Liver (tissue), 9 donors: ENCODE data around the gene COL26A1. TPM values are rescaled to one million over a fixed set of nuclear protein-coding genes. Genes with fewer than 3 reads are reported as not detected.
"Not testable (repeated sequence)": the region's sequence is repeated elsewhere in the genome, so short reads cannot be mapped to it uniquely, and the experiment has no call there.

Experiments used
- DNase-seq: peaks from one replicate; pipeline ENCODE4 v3.0.0-alpha.2; 2017; ENCODE audit warnings: low spot score
- H3K27ac ChIP-seq, 2 donors: one replicate each; pipeline ENCODE4 v1.7.0; 2013; ENCODE audit warnings: inconsistent platforms in 2 of 2, low read length in 2 of 2, control low read depth in 1 of 2, low read depth in 1 of 2, mild to moderate bottlenecking in 1 of 2
- H3K27me3 ChIP-seq, 4 donors: one replicate each; pipeline versions ENCODE4 v1.6.1 to v1.7.0; 2013; ENCODE audit warnings: low read length in 3 of 4, inconsistent platforms in 1 of 4, mild to moderate bottlenecking in 1 of 4, moderate library complexity in 1 of 4; ENCODE audit not compliant: control insufficient read depth in 4 of 4, insufficient read depth in 4 of 4
- H3K36me3 ChIP-seq, 4 donors: one replicate each; pipeline versions ENCODE4 v1.6.1 to v1.7.0; 2013; ENCODE audit warnings: low read length in 3 of 4, mild to moderate bottlenecking in 3 of 4, low read depth in 1 of 4, moderate library complexity in 1 of 4; ENCODE audit not compliant: control insufficient read depth in 4 of 4, insufficient read depth in 3 of 4
- H3K4me1 ChIP-seq, 4 donors: one replicate each; pipeline versions ENCODE4 v1.6.1 to v1.7.0; 2013; ENCODE audit warnings: low read length in 3 of 4, mild to moderate bottlenecking in 3 of 4, moderate library complexity in 1 of 4; ENCODE audit not compliant: control insufficient read depth in 4 of 4, insufficient read depth in 4 of 4
- H3K4me3 ChIP-seq, 3 donors: one replicate each; pipeline versions ENCODE4 v1.6.1 to v1.7.0; 2013; ENCODE audit warnings: low read length in 3 of 3, control low read depth in 1 of 3, low read depth in 1 of 3, mild to moderate bottlenecking in 1 of 3
- H3K9ac ChIP-seq, 2 donors: one replicate each; pipeline ENCODE4 v1.7.0; 2013; ENCODE audit warnings: low read length in 2 of 2, mild to moderate bottlenecking in 2 of 2, moderate library complexity in 2 of 2, control low read depth in 1 of 2, low read depth in 1 of 2
- H3K9me3 ChIP-seq, 4 donors: one replicate each; pipeline versions ENCODE4 v1.6.1 to v1.7.0; 2013; ENCODE audit warnings: low read length in 3 of 4; ENCODE audit not compliant: control insufficient read depth in 4 of 4
- EGR1 ChIP-seq, 2 donors: IDR thresholded peaks; 2 replicates each; pipeline ENCODE4 v1.6.1; 2016 to 2018; ENCODE audit warnings: antibody characterized with exemption in 2 of 2, low read depth in 2 of 2
- FOXA2 ChIP-seq: IDR thresholded peaks from 2 replicates; pipeline ENCODE4 v1.6.1; 2016; ENCODE audit warnings: antibody characterized with exemption
- GABPA ChIP-seq, 2 donors: IDR thresholded peaks in 1 of 2; conservative IDR thresholded peaks in 1 of 2; 2 replicates each; pipeline ENCODE4 v1.6.1; 2016; ENCODE audit warnings: antibody characterized with exemption in 2 of 2, mild to moderate bottlenecking in 1 of 2, moderate library complexity in 1 of 2
- HNF4A ChIP-seq, 2 donors: conservative IDR thresholded peaks; 2 replicates each; pipeline ENCODE4 v1.6.1; 2016; ENCODE audit warnings: antibody characterized with exemption in 2 of 2, mild to moderate bottlenecking in 2 of 2
- JUND ChIP-seq, 2 donors: IDR thresholded peaks; 2 replicates each; pipeline ENCODE4 v1.6.1; 2016; ENCODE audit warnings: antibody characterized with exemption in 2 of 2
- NR2F2 ChIP-seq: IDR thresholded peaks from 2 replicates; pipeline ENCODE4 v1.6.1; 2016; ENCODE audit warnings: antibody characterized with exemption
- RAD21 ChIP-seq, 2 donors: IDR thresholded peaks; 2 replicates each; pipeline ENCODE4 v1.6.1; 2016; ENCODE audit warnings: antibody characterized with exemption in 2 of 2, mild to moderate bottlenecking in 2 of 2
- RXRA ChIP-seq, 2 donors: IDR thresholded peaks; 2 replicates each; pipeline ENCODE4 v1.6.1; 2017 to 2018; ENCODE audit warnings: antibody characterized with exemption in 2 of 2, mild to moderate bottlenecking in 1 of 2
- SP1 ChIP-seq: IDR thresholded peaks from 2 replicates; pipeline ENCODE4 v1.6.1; 2018; ENCODE audit warnings: antibody characterized with exemption, mild to moderate bottlenecking
- TAF1 ChIP-seq: conservative IDR thresholded peaks from 2 replicates; pipeline ENCODE4 v1.6.1; 2016; ENCODE audit warnings: antibody characterized with exemption, mild to moderate bottlenecking
- YY1 ChIP-seq: IDR thresholded peaks from 2 replicates; pipeline ENCODE4 v1.6.1; 2016; ENCODE audit warnings: antibody characterized with exemption, mild to moderate bottlenecking
- WGBS: extraction: QIAGEN DNeasy Blood & Tissue Kit; methylation state at CpG from one replicate; pipeline ENCODE4 v1.1.7; 2013; 5-methylcytosine and 5-hydroxymethylcytosine counted together
- polyA plus RNA-seq, 2 donors: library from polyadenylated mRNA; stranded (reverse) in 1 of 2; unstranded in 1 of 2; fragments of 200-250 nt in 1 of 2; fragments of >200 nt in 1 of 2; fragmentation: Nextera tagmentation in 1 of 2; extraction: Ambion mirVana in 1 of 2; gene quantifications; one replicate each; pipeline versions ENCODE4 v1.2.1 to v1.2.3, GENCODE V29; 2013 to 2015
- total RNA-seq, 2 donors: library from RNA; depleted of rRNA; stranded (reverse); fragments of >200 nt; gene quantifications; one replicate each; pipeline ENCODE4 v1.2.3, GENCODE V29; 2014
- TF ChIP-seq, protein P1 (sequence below): fragments of 150-350 bp; IDR thresholded peaks from 2 replicates; pipeline ENCODE4 v1.5.1; 2017; ENCODE audit warnings: improper control_type of control experiment, low read depth, low read length; ENCODE audit not compliant: missing input control
- TF ChIP-seq, protein P2 (sequence below): IDR thresholded peaks from 2 replicates; pipeline ENCODE4 v1.6.1; 2016; ENCODE audit warnings: antibody characterized with exemption
- TF ChIP-seq, protein P3 (sequence below): IDR thresholded peaks from 2 replicates; pipeline ENCODE4 v1.6.1; 2016; ENCODE audit warnings: antibody characterized with exemption, mild to moderate bottlenecking
- TF ChIP-seq, protein P4 (sequence below): IDR thresholded peaks from 2 replicates; pipeline ENCODE4 v1.6.1; 2016; ENCODE audit warnings: antibody characterized with exemption
- donor health status: healthy.
- donor health status: healthy.
- donor health status: healthy.
- donor health status: healthy.
- donor health status: healthy.

Gene COL26A1
- total and polyA plus RNA-seq, 4 donors = 0.76 to 1.8 (median 0.96) TPM

DNA sequence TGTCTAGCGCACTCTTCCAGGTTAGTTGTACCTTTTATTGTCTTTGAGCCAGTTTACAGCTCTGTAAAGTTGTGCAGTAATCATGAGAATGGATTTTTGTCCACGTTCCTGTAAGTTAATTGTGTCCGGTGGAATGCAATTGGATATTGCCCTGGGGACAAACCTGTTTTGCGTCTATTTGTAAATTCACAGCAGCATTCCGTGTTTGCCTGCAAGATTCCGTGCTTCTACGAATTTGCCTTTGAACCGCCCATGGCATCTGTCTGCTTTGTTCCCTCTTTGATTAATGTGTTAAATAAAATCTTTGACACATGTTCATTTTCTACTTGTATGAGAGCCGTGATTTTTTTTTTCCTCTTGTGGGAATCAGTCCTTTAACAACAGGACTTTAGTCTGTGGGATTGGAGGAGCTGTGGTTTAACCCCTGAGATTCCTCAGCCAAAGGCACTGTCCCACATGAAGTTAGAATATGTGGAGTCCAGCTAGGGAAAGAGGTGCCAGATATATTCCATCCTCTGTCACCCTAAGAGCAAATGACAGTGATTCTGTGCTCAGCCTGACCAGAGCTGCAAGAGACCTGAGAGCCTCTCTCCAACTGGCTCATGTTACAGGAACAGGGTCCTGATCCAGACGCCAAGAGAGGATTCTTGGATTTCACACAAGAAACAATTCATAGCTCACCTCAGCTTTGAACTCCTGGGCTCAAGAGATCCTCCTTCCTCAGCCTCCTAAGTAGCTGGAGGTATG, 126.3 kb downstream of the COL26A1 start:
- DNase-seq = no peak

DNA sequence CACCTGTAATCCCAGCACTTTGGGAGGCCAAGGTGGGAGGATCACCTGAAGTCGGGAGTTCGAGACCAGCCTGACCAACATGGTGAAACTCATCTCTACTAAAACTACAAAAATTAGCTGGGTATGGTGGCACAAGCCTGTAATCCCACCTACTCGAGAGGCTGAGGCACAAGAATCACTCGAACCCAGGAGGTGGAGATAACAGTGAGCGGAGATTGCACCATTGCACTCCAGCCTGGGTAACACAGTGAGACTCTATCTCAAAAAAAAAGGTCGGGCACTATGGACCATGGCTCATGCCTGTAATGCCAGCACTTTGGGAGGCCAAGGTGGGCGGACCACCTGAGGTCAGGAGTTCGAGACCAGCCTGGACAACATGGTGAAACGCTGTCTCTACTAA, 127.8 kb downstream of the COL26A1 start:
- not testable (repeated sequence) for DNase-seq, H3K4me1 ChIP-seq, H3K4me3 ChIP-seq, H3K9ac ChIP-seq, H3K27ac ChIP-seq, H3K9me3 ChIP-seq, H3K36me3 ChIP-seq, H3K27me3 ChIP-seq
- 95% methylated on average over 9 of the region's 9 CpGs for WGBS

More for the DNA sequence above, 126.3 kb downstream of the COL26A1 start:
- peaks cover 0 to 5% (median 0%) of the 10 kb centered on the region in 4 donors for H3K4me1 ChIP-seq
- TF ChIP-seq TAF1 (no peak), GABPA (IDR thresholded peaks at IDR 0.05 in 1 of 2, conservative IDR thresholded peaks at IDR 0.05 in 1 of 2) (no peak)
- no peaks in the 10 kb centered on the region for H3K9me3 ChIP-seq
- H3K36me3 ChIP-seq = no peaks in the 10 kb centered on the region
- WGBS = 72% methylated on average over 10 of the region's 10 CpGs
- H3K4me3 ChIP-seq = no peak overlapping the region
- no peaks in the 10 kb centered on the region for H3K27me3 ChIP-seq
- no peak overlapping the region for H3K9ac ChIP-seq
- H3K27ac ChIP-seq = no peak overlapping the region

DNA sequence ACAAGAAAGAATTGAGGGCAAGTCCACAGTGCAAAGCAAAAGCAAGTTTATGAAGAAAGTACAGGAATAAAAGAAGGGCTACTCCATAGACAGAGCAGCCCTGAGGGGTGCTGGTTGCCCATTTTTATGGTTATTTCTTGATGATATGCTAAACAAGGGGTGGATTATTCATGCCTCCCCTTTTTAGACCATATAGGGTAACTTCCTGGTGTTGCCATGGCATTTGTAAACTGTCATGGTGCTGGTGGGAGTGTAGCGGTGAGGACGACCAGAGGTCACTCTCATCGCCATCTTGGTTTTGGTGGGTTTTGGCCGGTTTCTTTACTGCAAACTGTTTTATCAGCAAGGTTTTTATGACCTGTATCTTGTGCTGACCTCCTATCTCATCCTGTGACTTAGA, 128.8 kb downstream of the COL26A1 start:
- 91% methylated on average over 4 of the region's 4 CpGs for WGBS

DNA sequence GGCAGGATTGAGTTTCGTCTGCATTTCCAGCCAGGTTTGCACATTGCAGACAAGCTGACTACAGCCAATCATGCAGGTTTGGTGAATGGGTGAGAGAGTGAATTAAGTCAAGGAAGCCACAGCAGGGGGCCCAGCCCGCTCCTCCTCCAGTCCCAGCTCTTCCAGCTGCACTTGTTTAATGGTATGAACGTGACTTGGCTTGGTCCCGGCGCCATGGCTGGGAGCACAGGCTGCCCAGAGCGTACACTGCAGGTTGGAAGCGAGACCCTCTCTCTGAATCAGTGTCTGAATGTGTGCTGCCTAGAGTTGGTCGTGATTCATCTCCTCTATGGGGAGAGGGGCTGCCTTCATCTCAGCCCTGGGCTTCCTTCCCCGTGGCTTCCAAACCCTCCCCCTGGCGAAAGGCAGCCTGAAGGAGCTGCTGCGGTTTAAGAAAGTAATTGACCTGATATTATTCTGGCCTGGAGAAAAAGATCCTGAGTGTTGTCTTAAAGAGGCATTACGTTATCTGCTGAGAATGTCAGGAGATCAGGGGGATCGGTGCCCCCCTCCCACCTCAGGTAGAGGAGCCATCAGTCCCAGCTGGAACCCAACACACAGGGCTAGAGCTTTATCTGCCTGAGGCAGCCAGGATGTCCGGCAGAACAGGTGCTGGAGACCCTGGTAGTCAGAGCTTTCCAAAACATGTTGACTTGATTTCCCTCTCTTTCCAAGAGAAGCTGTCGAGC, 132.1 kb downstream of the COL26A1 start:
- TF ChIP-seq SP1 (no peak), YY1 (no peak), EGR1 (IDR thresholded peaks at IDR 0.05; ENCODE audit: low read depth in 2 of 2) (no peak), FOXA2 (no peak), TAF1 (no peak), RXRA (IDR thresholded peaks at IDR 0.05) (no peak), HNF4A (conservative IDR thresholded peaks at IDR 0.05) (no peak), NR2F2 (no peak), RAD21 (IDR thresholded peaks at IDR 0.05) (no peak), GABPA (IDR thresholded peaks at IDR 0.05 in 1 of 2, conservative IDR thresholded peaks at IDR 0.05 in 1 of 2) (no peak), JUND (IDR thresholded peaks at IDR 0.05) (no peak)
- TF ChIP-seq, protein P1, sequence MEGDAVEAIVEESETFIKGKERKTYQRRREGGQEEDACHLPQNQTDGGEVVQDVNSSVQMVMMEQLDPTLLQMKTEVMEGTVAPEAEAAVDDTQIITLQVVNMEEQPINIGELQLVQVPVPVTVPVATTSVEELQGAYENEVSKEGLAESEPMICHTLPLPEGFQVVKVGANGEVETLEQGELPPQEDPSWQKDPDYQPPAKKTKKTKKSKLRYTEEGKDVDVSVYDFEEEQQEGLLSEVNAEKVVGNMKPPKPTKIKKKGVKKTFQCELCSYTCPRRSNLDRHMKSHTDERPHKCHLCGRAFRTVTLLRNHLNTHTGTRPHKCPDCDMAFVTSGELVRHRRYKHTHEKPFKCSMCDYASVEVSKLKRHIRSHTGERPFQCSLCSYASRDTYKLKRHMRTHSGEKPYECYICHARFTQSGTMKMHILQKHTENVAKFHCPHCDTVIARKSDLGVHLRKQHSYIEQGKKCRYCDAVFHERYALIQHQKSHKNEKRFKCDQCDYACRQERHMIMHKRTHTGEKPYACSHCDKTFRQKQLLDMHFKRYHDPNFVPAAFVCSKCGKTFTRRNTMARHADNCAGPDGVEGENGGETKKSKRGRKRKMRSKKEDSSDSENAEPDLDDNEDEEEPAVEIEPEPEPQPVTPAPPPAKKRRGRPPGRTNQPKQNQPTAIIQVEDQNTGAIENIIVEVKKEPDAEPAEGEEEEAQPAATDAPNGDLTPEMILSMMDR = no peak
- TF ChIP-seq, protein P2, sequence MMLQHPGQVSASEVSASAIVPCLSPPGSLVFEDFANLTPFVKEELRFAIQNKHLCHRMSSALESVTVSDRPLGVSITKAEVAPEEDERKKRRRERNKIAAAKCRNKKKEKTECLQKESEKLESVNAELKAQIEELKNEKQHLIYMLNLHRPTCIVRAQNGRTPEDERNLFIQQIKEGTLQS = no peak
- TF ChIP-seq, protein P3, sequence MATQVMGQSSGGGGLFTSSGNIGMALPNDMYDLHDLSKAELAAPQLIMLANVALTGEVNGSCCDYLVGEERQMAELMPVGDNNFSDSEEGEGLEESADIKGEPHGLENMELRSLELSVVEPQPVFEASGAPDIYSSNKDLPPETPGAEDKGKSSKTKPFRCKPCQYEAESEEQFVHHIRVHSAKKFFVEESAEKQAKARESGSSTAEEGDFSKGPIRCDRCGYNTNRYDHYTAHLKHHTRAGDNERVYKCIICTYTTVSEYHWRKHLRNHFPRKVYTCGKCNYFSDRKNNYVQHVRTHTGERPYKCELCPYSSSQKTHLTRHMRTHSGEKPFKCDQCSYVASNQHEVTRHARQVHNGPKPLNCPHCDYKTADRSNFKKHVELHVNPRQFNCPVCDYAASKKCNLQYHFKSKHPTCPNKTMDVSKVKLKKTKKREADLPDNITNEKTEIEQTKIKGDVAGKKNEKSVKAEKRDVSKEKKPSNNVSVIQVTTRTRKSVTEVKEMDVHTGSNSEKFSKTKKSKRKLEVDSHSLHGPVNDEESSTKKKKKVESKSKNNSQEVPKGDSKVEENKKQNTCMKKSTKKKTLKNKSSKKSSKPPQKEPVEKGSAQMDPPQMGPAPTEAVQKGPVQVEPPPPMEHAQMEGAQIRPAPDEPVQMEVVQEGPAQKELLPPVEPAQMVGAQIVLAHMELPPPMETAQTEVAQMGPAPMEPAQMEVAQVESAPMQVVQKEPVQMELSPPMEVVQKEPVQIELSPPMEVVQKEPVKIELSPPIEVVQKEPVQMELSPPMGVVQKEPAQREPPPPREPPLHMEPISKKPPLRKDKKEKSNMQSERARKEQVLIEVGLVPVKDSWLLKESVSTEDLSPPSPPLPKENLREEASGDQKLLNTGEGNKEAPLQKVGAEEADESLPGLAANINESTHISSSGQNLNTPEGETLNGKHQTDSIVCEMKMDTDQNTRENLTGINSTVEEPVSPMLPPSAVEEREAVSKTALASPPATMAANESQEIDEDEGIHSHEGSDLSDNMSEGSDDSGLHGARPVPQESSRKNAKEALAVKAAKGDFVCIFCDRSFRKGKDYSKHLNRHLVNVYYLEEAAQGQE = no peak
- TF ChIP-seq, protein P4, sequence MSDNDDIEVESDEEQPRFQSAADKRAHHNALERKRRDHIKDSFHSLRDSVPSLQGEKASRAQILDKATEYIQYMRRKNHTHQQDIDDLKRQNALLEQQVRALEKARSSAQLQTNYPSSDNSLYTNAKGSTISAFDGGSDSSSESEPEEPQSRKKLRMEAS = no peak
- no peaks in the 10 kb centered on the region for H3K36me3 ChIP-seq
- H3K9me3 ChIP-seq = no peaks in the 10 kb centered on the region
- no peaks in the 10 kb centered on the region for H3K27me3 ChIP-seq
- H3K4me3 ChIP-seq = no peak overlapping the region
- no peak for DNase-seq
- no peak overlapping the region for H3K27ac ChIP-seq
- no peak overlapping the region for H3K9ac ChIP-seq
- no peaks in the 10 kb centered on the region for H3K4me1 ChIP-seq
- WGBS = 83% methylated on average over 15 of the region's 15 CpGs

More for the DNA sequence above, 128.8 kb downstream of the COL26A1 start:
- not testable (repeated sequence) for H3K4me3 ChIP-seq, H3K36me3 ChIP-seq, H3K27me3 ChIP-seq, H3K9ac ChIP-seq, H3K27ac ChIP-seq, H3K9me3 ChIP-seq, H3K4me1 ChIP-seq, DNase-seq
